D721Med (cell line): Measurements from ENCODE around the gene SAMM50.

Experiments
- DNase-seq: peaks from one replicate; pipeline ENCODE4 v3.0.0; 2011; ENCODE audit warnings: low spot score; ENCODE audit not compliant: insufficient read length
- FAIRE-seq: peaks from 2 replicates; lab custom pipeline; 2011; peaks lifted over from hg19 to GRCh38; lab: Jason Lieb, UNC
- CTCF ChIP-seq: IDR thresholded peaks from 2 replicates; pipeline ENCODE4 v1.5.1; 2012; ENCODE audit warnings: mild to moderate bottlenecking, control low read depth; ENCODE audit not compliant: insufficient read depth; ENCODE audit errors: missing control alignments

Gene SAMM50

GRCh38 chr22:44028091-44028490 lies 72.8 kb downstream of the SAMM50 start:
- DNase-seq, result no peak
- TF ChIP-seq CTCF, result no peak
- FAIRE-seq, result no peak

- no peak for TF ChIP-seq CTCF
- DNase-seq (no peak), FAIRE-seq (no peak)
Observed at GRCh38 chr22:44029069-44029468, 73.8 kb downstream of the SAMM50 start.

GRCh38 chr22:44030051-44030701 lies 74.9 kb downstream of the SAMM50 start:
- FAIRE-seq, result no peak
- TF ChIP-seq CTCF, result no peak
- DNase-seq, result no peak

- no peak for FAIRE-seq
- no peak for DNase-seq
- no peak for TF ChIP-seq CTCF
Observed at GRCh38 chr22:44030702-44031082, 75.5 kb downstream of the SAMM50 start.

- TF ChIP-seq CTCF, result no peak
- FAIRE-seq (no peak), DNase-seq (no peak)
Observed at GRCh38 chr22:44031158-44031952, 76.1 kb downstream of the SAMM50 start.

- no peak for TF ChIP-seq CTCF
- FAIRE-seq (no peak), DNase-seq (no peak)
Observed at GRCh38 chr22:44032126-44032730, 77.0 kb downstream of the SAMM50 start.
